Left hindlimb (tissue), 1 donor: ENCODE data around the gene PGK1.
"Not testable (repeated sequence)": the region's sequence is repeated elsewhere in the genome, so short reads cannot be mapped to it uniquely, and the experiment has no call there.

Experiments used
- DNase-seq: peaks from one replicate; pipeline ENCODE4 v3.0.0-alpha.2; 2018

PGK1 gene

DNA sequence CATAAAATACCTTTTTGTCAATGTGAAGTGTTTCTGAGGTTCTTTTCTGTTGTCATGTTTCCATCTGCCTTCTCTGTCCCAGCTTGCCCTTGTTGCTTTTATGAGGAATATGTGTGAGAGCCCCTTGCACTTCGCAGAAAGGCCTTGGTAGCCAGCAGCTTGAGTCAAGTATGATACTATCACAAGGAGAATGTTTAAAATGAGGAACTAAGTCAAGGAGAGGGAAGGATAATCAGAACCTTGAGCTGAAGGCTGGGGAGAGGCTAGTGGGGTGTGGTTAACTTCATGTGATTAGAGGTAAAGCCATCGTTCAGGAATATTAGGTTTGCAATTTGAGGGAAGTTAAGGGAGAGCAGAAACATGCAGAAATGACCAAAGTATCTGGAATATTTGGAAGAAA is 12.7 kb downstream of the PGK1 start:
- no peak for DNase-seq

DNA sequence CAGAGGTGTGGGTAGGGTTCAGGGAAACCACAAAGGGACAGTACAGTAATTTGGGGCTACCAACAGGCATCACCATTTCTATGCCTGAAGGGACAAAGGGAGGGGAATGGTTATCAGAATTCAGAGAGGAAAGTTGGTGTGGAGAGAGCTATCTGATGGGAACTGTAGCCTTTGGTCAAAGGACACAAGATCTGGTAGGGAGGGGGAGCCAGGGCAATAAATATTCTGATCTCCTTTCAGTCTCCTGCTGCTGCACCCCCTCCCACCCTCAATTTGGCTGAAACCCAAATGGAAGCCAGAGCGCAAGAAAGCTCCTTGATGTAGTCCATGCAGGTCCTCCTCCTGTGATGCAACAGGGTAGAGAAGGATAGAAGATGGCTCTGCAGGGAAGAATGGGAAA is 14.6 kb downstream of the PGK1 start:
- no peak for DNase-seq

DNA sequence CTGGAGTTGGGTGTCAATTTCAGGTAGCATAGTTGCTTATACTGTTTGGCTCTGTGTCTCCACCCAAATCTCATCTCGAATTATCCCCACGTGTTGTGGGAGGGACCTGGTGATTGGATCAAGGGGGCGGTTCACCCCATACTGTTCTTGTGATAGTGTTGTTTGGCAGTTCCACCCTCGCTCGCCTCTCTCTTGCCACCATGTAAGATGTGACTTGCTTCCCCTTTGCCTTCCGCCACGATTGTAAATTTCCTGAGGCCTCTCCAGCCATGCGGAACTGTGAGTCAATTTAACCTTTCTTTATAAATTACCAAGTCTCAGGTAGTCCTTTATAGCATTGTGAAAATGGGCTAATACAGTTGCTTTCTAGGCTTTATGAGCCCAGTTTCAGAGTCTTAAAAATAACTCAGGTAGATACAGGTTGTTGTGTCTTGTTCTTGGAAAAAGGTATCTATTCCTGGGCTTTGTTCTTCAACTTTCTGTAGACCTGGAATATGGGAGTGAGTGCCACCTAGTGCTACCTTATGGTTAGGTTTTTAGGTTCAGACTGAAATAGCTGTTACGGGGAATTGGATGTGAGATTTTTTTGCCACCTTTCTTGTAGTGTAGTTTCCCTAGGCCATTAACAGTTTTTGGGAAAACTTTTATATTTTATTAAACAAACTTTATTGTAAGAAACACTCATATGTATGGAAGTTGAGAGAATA is 15.6 kb downstream of the PGK1 start:
- no peak for DNase-seq

- no peak for DNase-seq
Observed at GRCh38 chrX:78123190-78123589, 19.1 kb downstream of the PGK1 start.

GRCh38 chrX:78124307-78124706 is 20.3 kb downstream of the PGK1 start:
- DNase-seq, result no peak

DNA sequence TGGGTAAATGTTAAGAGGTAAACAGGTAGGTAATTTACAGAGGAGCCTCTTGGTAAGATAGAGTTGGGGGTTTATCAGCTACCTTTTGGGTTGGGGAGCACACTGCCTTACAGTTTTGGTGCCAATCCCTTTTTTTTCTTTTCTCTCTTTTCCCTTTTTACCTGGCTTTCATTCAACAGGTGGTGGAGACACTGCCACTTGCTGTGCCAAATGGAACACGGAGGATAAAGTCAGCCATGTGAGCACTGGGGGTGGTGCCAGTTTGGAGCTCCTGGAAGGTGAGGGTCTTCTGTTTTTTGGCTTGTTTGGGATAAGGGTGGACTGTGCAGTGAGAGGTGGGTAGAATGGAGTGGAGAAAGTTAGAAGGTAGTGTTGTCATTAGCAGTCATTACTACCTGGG is 21.1 kb downstream of the PGK1 start:
- DNase-seq, result no peak

DNA sequence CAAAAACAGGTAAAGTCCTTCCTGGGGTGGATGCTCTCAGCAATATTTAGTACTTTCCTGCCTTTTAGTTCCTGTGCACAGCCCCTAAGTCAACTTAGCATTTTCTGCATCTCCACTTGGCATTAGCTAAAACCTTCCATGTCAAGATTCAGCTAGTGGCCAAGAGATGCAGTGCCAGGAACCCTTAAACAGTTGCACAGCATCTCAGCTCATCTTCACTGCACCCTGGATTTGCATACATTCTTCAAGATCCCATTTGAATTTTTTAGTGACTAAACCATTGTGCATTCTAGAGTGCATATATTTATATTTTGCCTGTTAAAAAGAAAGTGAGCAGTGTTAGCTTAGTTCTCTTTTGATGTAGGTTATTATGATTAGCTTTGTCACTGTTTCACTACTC is 21.7 kb downstream of the PGK1 start:
- DNase-seq, result not testable (repeated sequence)

GRCh38 chrX:78129714-78130113 is 25.7 kb downstream of the PGK1 start:
- no peak for DNase-seq

GRCh38 chrX:78130396-78130795 is 26.3 kb downstream of the PGK1 start:
- no peak for DNase-seq

GRCh38 chrX:78131117-78131516 is 27.1 kb downstream of the PGK1 start:
- DNase-seq, result no peak

DNA sequence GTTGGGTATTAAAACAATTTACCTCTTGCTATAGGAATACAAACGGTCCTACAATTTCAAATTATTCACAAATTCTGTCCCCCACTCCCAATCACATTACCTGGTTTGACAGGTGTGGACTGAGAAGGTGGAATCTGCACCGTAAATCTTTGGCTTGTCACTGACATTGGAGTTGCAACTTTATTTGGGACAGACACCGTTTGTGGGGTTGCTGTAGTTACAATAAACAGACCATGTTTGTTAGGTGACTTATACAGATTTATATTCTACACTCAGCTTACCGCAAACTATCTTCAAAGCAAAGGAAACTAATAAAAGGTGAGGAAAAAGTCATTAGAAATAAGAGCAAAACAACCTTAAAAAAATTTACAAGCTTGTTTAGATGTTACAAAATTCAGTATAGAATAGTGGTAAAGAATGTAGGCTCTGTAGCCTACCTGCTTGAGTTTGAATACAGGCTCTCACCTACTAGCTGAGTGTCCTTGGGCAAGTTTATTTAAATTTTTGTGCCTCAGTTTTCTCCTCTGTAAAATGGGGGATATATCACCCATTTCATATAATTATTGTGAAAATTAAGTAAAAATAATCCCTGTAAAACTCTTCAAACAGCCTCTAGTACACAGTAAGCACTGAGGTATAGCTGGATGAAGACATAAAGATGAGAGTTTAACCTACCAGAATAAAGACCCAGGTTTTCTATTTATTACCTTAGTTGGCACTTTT is 29.4 kb downstream of the PGK1 start:
- no peak for DNase-seq

- peak; percentile 92 for DNase-seq
Observed at GRCh38 chrX:78139160-78140123, 35.4 kb downstream of the PGK1 start, which contains the start of gene TAF9B. TSS of gene TAF9B (minus strand) at chrX:78139650. CDS start at chrX:78139611, 39 bp downstream.

- no peak for DNase-seq
Observed at GRCh38 chrX:78140206-78140605, 36.2 kb downstream of the PGK1 start.

GRCh38 chrX:78147002-78147540 is 43.0 kb downstream of the PGK1 start:
- not testable (repeated sequence) for DNase-seq

DNA sequence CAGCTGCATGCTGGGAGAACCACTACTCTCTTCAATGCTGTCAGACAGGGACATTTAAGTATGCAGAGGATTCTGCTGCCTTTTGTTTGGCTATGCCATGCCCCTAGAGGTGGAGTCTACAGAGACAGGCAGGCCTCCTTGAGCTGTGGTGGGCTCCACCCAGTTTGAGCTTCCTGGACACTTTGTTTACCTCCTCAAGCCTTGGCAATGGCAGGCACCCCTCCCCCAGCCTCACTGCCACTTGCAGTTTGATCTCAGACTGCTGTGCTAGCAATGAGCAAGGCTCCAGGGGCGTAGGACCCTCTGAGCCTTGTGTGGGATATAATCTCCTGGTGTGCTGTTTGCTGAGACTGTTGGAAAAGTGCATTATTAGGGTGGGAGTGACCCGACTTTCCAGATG is 53.3 kb downstream of the PGK1 start:
- not testable (repeated sequence) for DNase-seq

- DNase-seq, result not testable (repeated sequence)
Observed at GRCh38 chrX:78157846-78158245, 53.8 kb downstream of the PGK1 start.

DNA sequence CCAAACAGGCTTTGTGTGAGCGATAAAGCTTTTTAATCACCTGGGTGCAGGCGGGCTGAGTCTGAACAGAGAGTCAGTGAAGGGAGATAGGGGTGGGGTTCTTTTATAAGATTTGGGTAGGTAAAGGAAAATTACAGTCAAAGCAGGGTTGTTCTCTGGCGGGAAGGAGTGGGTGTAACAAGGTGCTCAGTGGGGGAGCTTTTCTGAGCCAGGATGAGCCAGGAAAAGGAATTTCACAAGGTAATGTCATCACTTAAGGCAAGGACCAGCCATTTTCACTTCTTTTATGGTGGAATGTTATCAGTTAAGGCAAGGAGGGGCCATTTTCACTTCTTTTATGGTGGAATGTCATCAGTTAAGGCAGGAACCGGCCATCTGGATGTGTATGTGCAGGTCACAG is 56.7 kb downstream of the PGK1 start:
- not testable (repeated sequence) for DNase-seq

GRCh38 chrX:78163175-78163574 is 59.1 kb downstream of the PGK1 start:
- DNase-seq, result not testable (repeated sequence)

GRCh38 chrX:78165425-78165824 is 61.4 kb downstream of the PGK1 start:
- DNase-seq, result no peak

- no peak for DNase-seq
Observed at GRCh38 chrX:78168065-78168464, 64.0 kb downstream of the PGK1 start.
